ENCODE data around the gene FBXW11.

- TF ChIP-seq CTCF (IDR thresholded peaks at IDR 0.05; ENCODE audit: low read depth, low read length, poor library complexity, severe bottlenecking), result no peak
- no peak for TF ChIP-seq EZH2phosphoT487 (IDR thresholded peaks at IDR 0.05; ENCODE audit: borderline replicate concordance, low read length)
Measured at GRCh38 chr5:171901764-171902163, 104.7 kb downstream of the FBXW11 start.
